Lower leg skin (tissue), 4 donors: Measurements from ENCODE around the gene IQCC. TPM values are rescaled to one million over a fixed set of nuclear protein-coding genes. Genes with fewer than 3 reads are reported as not detected.

ENCODE experiments used
- DNase-seq, 2 donors: peaks; one replicate each; pipeline ENCODE4 v3.0.0-alpha.2; 2019; ENCODE audit warnings: low spot score in 2 of 2
- H3K4me3 ChIP-seq: fragments of 200-600 bp; sonication (generic); 2 replicates; pipeline ENCODE4 v1.5.1; 2017; ENCODE audit warnings: mild to moderate bottlenecking, low read depth; ENCODE audit not compliant: poor library complexity, severe bottlenecking
- CTCF ChIP-seq, 3 donors: fragments of 450-650 bp; IDR thresholded peaks; one replicate each; pipeline ENCODE4 v1.5.1; 2016; ENCODE audit warnings: antibody characterized with exemption in 3 of 3, mild to moderate bottlenecking in 3 of 3, moderate library complexity in 2 of 3
- POLR2A ChIP-seq, 2 donors: fragments of 450-650 bp; IDR thresholded peaks; one replicate each; pipeline ENCODE4 v1.6.1; 2016 to 2017; ENCODE audit warnings: antibody characterized with exemption in 2 of 2, mild to moderate bottlenecking in 1 of 2, moderate library complexity in 1 of 2
- WGBS, 2 donors: methylation state at CpG; one replicate each; pipeline ENCODE4 v1.1.5; 2018; 5-methylcytosine and 5-hydroxymethylcytosine counted together
- intact Hi-C: fragments of 100-400 bp; cut with DNase I; formaldehyde crosslinking; loops from one replicate; pipeline ENCODE4 v1.15.0; 2023; ENCODE audit warnings: low total_unique reads
- total RNA-seq, 4 donors: library from RNA; depleted of rRNA; stranded (reverse); fragments of >200 nt; gene quantifications; one replicate each; pipeline ENCODE4 v1.1.0, GENCODE V29; 2016

Gene IQCC
- total RNA-seq, 4 donors from 2014 or later: 3.4 to 6.5 (median 4.7) TPM

GRCh38 chr1:32219022-32219421 is 13.6 kb downstream of the IQCC start:
- WGBS, 2 donors: 71 to 81% methylated on average over 7 of the region's 7 CpGs
- intact Hi-C loops: no loop called here
- no peak for TF ChIP-seq CTCF (IDR thresholded peaks at IDR 0.05)
- no peak for TF ChIP-seq POLR2A (IDR thresholded peaks at IDR 0.05)
- H3K4me3 ChIP-seq: no peak overlapping the region
- DNase-seq: no peak

- DNase-seq: no peak
- WGBS, 2 donors: 84 to 88% methylated on average over 4 of the region's 4 CpGs
- TF ChIP-seq POLR2A (IDR thresholded peaks at IDR 0.05) (no peak), CTCF (IDR thresholded peaks at IDR 0.05) (no peak)
- H3K4me3 ChIP-seq: no peak overlapping the region
- intact Hi-C loops: no loop called here
These were observed 15.5 kb downstream of the IQCC start for GRCh38 chr1:32220746-32221580.

GRCh38 chr1:32221581-32221979 is 16.1 kb downstream of the IQCC start:
- intact Hi-C loops: no loop called here
- peak overlapping the region; percentile 98 for H3K4me3 ChIP-seq
- DNase-seq: no peak
- WGBS, 2 donors: 2 to 9% methylated on average over 7 to 13 of the region's 13 CpGs
- TF ChIP-seq POLR2A (IDR thresholded peaks at IDR 0.05) (no peak), CTCF (IDR thresholded peaks at IDR 0.05) (no peak)

GRCh38 chr1:32221980-32222755 is 16.7 kb downstream of the IQCC start, which contains the start of the genes EIF3I and TMEM234:
EIF3I (plus strand) TSS chr1:32222407; CDS start chr1:32222442, 35 bp downstream.
TMEM234 (minus strand) TSS chr1:32222353; CDS start chr1:32222322, 31 bp downstream.
- TF ChIP-seq POLR2A (IDR thresholded peaks at IDR 0.05): peak in 1 of 2 donors; percentile 55
- TF ChIP-seq CTCF (IDR thresholded peaks at IDR 0.05): no peak
- intact Hi-C loops: no loop called here
- 0 to 1% methylated on average over 39 to 46 of the region's 46 CpGs for WGBS, 2 donors
- DNase-seq: peak; percentile 93 to 99
- H3K4me3 ChIP-seq: peak within 1 kb of the TSS; percentile 98

GRCh38 chr1:32223683-32224082 is 18.2 kb downstream of the IQCC start:
- 72 to 80% methylated on average over 2 to 3 of the region's 3 CpGs for WGBS, 2 donors
- no peak for TF ChIP-seq CTCF (IDR thresholded peaks at IDR 0.05)
- TF ChIP-seq POLR2A (IDR thresholded peaks at IDR 0.05): no peak
- no peak for DNase-seq
- intact Hi-C loops: no loop called here
- H3K4me3 ChIP-seq: no peak overlapping the region
